ENCODE measurements around the gene KLK4.
"Not testable (repeated sequence)": the region's sequence is repeated elsewhere in the genome, so short reads cannot be mapped to it uniquely, and the experiment has no call there.

KLK4 gene

DNA sequence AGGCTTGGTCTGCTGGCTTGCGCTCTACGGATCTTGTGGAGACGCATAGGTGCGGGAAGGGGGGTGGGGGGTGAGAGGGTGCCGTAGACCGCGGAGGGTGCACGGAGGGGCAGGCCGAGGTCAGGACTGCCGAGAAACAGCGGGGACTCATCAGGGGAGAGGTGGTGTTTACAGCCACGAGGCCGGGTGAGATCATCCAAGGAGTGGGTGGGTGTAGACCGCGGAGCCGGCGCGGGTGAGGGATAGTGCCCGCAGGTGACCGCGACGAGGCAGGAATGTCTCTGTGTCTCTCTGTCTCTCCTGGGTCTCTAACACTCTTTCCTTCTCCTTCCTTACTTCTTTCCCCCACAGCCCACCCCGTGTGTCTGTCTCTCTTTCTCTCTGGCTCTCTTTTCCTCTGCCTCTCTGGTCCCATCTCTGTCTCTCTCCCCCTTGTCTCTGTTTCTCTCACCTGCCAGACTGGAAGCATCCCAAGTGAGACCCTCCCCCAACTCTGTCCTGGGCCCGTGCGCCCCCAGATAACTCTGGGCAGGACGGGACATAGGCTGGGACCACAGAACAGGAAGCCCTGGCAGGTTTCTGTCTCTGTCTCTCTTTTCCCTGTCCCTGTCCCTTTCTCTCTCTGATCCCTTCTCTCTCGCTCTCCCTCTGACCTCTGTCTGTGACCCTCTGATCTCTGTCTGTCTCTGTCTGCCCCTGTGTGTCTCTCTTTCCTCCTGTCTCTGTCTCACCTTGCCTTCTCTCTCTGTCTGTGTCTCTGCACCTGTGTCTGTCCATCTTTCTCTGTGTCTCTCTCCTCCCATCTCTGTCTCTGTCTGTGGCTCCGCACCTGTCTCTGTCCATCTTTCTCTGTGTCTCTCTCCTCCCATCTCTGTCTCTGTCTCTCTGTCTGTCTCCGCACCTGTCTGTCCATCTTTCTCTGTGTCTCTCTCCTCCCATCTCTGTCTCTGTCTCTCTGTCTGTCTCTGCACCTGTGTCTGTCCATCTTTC is 1.8 kb upstream of the KLK4 start:
- DNase-seq = no peak

DNA sequence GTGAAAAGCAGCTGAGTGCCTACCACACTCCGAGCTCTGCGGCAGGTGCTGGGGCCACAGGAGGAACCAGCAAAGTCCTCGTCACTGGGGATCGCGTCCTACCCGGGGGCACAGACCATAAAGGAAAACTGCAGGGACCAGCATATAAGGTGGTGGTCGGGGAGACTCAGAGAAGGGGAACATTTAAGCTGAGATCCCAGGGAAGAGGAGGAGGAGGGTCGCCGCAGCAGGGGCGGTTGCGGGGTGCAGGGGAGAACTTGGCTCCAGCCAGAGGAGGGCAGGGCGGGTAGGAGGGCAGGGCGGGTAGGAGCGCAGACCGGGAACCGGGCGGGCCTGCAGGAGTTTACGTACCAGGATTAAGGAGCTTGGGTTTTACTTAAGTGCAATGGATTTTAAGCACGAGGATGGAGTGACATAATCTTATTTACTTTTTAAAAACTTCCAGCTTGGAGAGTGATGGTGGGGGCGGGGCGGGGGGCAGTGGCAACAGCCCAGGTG is 956 bp upstream of the KLK4 start:
- DNase-seq = no peak

DNA sequence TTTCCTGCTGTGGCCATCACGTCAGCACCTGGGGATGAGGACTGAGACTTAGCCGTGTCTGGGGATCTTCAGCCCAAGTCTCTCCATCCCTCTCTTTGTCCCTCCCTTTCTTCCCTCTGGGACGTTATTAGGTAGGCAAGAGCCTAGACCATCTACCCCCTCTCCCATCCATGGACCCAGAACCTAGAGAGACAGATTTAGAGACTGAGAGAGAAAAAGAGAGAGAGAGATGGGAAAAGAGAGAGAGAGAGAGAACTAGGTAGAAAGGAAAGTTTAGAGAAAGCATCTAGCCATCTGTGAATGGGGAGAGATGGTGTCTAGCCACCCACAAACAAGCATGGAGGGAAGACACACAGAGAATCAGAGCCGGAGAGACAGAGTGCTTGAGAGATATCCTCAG is 473 bp downstream of the KLK4 start:
- DNase-seq = no peak

DNA sequence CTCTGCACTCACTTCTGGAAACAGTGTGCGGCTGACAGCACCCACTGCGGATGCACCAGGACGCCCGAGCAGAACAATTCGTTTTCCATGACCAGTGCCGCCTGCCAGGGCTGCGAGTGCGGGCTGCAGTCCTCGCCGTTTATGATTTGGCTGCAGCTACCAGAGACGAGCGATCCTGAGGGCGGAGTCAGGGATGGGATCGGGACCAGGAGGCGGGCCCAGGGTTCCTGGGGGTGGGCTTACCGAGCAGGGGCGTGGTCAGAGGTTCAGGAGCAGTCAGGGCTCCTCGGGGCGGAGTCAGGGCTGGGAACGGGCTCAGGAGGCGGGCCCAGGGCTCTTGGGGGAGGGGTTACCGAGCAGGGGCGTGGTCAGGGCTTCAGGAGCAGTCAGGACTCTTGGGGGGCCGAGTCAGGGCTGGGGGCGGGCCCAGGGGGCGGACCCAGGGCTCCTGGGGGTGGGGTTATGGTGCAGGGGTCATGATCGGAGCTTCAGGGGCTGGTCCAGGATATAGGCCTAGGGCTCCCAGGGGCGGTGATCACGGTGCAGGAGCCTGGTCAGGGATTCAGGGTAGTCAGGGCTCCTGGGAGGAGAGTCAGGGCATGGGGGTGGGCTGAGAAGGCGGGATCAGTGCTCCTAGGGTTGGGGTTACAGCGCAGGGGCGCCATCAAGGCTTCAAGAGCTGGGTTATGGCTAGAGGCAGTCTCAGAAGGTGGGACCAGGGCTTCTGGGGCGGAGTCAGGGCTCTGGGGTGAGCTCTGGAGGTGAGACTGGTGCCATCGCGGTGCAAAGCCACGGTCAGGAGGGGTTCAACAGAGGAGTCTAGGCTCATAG is 1.7 kb downstream of the KLK4 start:
- no peak for DNase-seq

DNA sequence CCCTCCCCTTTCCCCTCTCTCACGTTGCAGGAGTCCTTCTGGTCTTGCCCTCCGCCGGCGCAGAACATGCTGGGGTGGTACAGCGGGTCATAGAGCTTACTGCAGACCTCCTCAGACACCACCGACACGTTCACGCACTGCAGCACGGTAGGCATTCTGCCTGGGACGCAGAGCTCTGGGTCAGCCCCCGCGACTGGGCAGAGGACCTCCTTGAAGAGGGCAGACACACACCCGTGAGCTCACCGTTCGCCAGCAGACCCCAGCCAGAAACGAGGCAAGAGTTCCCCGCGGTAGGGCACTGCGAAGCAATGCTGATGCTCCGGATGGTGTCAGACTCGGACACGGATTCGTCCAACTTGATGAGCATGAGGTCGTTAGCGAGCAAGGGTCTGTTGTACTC is 2.9 kb downstream of the KLK4 start:
- no peak for DNase-seq

DNA sequence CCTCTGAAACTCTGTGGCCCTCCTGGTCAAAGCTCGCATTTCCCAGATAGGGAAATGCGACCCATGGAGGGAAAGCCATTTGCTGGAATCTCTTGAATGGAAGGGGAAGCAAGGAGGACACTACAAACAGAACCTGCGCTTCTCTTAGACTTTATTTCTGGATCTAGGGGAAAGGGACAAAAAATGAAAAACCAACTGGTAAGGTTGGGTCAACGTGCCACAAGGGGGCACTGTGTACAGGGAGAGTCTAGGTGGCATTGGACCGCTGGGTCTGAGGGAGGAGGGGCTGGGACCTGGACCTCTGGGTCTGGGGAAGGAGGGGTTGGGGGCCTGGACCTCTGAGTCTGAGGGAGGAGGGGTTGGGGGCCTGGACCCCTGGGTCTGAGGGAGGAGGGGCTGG is 5.0 kb downstream of the KLK4 start:
- no peak for DNase-seq

DNA sequence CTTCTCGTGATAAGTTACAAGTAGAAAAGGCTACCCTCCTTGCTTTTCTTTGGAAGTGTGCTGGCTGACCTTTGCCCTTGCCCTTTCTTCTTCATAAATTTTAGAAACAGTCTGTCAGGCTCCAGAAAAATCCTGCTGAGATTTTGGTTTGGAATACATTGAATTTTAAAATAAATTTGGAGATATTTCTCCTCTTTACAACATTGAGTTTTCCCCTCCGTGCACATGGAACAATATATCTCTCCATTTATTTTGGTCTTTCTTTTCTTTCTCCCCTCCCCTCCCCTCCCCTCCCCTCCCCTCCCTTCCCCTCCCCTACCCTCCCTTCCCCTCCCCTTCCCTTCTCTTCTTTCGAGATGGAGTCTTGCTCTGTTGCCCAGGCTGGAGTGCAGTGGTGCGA is 8.6 kb downstream of the KLK4 start:
- no peak for DNase-seq

DNA sequence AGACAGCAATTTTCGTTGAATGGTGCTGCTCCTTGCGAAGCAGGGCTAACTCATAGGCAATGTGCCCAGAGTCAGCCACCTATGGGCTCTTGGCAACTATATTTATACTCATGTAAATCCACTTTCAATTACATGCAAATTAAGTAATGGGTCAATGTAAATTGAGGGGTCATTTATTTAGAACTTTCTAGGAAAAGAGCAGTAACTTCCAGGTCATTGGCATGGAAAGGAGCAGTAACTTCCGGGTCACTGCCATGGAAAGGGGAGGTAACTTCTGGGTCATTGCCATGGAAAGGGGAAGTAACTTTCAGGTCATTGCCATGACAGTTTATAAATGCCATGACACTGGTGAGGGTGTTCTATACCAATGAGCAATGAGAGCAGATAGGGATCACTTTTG is 11.6 kb downstream of the KLK4 start:
- no peak for DNase-seq

DNA sequence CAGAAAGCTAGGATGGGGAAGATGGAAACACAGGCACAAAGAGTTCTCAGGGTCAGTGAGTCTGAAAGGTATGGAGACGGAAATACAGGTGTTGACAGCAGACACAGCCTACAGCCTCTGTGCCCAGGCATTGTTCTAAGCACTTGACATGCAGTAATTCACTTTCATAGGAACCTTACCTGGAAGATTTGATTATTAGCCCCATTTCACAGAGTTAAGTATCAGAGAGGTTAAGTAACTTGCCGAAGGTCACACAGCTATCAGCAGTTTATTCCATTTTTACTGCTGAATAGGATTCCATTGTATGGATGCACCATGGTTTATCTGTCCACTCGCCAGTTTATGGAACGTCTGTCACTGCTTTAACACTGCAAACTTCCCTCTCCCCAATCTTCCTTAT is 13.2 kb downstream of the KLK4 start:
- DNase-seq = no peak

DNA sequence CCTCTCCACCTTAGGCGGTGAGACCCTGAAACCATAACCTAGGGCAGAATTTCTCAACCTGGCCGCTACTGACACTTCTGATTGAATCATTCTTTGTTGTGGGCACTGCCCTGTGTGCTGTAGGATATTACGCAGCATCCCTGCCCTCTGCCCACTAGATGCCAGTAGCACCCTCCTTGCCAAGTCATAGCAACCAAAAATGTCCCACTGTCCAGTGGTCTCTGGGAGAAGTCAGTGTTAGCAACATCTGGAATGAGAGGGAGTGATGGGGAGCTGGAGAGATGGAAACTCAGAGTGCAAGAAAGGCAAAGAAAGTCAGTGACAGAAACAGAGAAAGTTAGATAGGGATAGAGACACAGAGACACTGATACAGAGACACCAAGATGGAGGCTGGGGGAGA is 13.6 kb downstream of the KLK4 start:
- no peak for DNase-seq

DNA sequence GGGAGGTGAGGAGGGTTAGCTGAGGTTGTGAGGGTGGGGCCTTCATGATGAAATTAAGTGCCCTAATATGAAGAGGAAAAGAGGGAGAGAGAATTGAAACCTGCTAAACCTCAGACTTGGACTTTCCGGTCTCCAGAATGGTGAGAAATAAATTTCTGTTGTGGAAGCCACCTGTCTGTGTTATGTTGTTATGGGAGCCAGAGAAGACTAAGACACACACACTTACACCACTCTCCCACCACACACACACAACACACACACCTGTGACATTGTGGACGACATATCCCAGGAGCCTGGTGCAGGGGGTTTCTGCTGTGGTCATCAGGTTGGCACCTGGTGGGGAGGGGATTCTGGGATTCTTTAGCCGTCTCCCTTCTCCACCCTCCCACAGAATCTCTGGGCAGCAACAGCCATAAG is 14.0 kb downstream of the KLK4 start:
- no peak for DNase-seq

DNA sequence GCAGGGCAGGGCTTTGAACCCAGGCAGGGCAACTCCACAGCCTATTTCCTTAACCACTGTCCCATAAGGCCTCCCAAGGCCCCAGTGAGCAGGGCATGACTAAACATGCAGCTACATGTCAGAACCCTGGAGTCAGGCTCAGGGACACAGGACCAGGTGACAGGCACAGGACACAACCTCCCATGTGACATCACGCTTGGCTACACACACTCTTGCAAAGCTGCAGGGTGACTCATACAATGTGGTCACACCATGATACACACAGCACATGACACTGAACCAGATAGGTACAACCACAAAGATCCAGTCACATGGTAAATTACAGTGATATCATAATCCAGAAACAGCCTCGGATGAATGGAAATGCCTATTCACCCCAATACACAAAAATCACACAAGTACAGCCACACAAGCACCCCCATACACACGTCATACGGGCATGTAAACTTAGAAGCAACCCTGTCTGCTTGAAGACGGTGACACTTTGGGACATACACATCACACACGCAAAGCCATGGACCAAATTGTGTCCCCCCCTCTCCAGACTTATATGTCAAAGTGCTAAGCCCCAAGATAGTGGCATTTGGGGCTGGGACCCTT is 14.5 kb downstream of the KLK4 start:
- no peak for DNase-seq

DNA sequence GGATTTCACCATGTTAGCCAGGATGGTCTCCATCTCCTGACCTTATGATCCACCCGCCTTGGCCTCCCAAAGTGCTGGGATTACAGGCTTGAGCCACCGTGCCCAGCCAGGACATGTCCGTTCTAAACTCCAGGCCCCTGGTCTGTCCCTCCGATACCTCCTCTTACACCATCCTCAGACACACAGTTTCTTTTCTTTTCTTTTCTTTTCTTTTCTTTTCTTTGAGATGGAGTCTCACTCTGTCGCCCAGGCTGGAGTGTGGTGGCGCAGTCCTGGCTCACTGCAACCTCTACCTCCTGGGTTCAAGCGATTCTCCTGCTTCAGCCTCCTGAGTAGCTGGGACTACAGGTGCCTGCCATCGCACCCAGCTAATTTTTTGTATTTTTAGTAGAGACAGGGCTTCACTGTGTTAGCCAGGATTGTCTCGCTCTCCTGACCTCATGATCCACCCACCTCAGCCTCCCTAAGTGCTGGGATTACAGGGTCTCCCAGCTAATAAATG is 15.1 kb downstream of the KLK4 start:
- not testable (repeated sequence) for DNase-seq

DNA sequence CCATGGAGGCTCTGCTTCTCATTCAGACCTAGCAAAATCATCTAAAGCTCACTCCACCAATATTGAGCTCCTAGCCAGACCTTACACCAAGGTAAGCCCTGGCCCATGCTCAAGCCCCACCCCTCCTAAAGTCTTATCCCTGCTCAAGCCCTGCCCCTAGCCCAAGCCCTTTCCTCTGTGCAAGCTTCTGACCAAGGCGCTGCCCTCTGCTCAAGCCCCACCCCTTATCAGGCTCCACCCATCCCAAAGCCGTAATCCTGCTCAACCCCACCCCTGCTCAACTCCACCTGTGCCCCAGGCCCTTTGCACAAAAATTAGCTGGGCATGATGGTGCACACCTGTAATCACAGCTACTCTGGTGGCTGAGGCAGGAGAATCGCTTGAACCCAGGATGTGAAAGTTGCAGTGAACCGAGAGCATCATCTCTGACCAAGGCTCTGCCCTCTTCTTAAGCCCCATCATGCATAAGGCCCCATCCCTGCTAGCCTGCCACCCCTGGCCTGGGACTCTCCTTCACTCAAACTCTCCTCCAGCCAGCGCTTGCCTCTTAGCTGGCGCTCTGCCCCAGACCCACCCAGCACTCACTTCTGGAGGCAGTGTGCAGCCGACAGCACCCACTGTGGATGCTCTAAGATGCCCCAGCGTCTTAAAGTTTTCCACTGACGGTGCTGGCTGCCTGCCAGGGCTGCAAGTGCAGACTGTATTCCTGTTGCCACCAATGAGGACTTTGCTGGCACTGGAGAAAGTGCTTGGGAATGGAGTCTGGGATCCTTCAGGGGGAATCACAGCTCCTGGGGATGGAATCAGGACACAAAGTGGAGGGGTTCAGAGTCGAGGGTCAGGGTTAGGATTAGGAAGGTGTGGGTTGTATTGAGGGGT is 16.5 kb downstream of the KLK4 start:
- no peak for DNase-seq

DNA sequence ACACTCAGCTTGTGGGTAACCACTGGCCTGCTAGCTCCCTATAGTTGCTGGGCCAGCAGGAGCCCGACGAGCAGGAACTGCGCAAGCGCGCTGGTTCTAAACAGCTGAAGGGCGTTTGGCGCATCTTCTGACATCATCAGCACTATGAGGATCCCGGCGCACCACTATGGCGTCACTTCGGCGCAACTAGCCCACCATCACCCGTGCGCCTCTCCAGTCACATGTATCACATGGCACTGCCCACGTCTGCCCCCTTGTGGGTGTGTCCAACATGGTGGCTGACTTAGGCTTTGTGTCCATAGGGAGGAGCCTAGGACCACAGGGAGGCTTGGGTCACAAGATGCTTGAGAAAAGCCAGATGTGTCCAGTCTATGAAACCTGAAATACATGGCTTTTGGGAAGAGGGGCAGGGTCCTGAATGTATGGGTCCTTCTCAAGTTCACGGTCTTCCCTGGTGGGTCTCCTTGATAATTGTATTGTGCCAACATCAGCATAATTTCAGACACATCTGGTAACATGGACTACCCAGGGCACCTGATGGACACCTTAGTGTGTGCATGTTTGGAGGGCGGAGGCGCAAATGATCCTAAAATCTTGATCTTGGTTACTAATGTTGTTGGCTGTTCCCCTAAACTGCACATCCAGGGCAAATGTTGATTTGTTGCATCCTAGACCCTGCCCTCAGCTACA is 18.0 kb downstream of the KLK4 start:
- DNase-seq = no peak

DNA sequence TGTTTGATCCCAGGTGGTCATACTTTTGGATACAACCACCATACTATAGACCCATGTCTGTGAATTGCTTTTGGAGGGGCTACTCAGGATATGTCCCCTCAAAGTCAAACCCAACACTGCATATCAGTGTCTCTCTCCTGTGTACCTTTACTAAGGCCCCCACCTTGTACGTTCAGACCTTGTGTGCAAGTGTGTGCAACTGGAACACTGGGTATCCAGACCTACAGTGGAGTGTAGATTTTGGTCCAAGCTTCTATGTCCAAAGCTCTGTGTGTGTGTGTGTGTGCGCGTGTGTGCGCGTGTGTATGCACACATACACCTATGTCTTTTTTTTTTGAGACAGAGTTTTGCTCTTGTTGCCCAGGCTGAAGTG is 20.0 kb downstream of the KLK4 start:
- DNase-seq = no peak

DNA sequence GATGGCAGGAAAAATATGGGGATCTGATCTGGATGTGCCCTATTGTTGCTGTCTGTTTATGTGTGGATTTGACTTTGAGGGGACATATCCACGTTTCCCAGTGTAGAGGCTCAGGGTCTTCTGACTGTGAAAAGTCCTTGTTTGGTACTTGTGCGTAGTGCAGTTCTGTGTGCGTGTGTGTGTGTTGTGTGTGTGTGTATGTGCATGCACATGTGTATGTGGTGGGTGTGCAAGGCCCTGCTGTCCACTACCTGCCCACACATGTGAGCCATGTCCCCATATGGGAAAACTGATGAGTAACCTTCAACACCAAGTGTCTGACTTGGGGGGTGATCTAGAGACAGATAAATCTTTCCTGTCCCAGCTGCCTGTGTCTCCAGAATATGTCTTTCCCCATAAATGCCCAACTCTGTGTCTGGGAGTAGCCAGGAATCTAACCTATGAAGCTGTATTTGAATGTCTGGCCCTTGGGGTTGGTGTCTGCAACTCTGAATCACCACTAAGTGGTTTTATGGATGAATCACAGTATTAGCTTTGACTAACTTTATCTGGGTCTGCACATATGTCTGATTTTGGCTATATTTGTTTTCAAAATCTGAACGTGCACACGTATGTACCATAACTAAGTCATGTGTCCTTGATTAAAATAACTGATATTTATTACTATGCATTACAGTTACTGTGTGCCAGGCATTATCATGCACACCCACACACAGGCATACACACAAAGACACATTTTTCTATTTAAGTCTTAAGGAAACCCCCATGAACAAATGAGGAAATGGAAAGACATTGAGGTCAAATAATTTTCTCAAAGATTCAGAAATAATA is 20.6 kb downstream of the KLK4 start:
- DNase-seq = no peak

DNA sequence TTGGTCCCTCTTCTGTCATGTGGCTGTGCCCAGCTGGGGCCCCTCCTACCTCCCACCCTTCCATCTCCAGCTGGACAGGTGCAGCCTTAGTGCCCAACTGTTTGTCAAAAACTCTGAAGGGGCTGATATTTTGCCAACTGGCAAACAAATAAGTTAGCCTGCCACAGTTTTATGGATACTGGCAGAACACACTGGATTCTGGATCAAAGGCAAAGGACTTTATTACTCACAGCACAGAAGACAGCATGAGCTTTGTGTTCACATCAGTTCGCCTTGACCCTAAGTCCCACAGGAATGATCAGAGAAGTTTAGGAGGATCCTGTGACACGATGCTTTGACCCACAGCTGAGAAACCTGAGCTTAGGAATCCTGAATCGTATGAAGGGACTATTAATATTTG is 21.6 kb downstream of the KLK4 start:
- DNase-seq = no peak

DNA sequence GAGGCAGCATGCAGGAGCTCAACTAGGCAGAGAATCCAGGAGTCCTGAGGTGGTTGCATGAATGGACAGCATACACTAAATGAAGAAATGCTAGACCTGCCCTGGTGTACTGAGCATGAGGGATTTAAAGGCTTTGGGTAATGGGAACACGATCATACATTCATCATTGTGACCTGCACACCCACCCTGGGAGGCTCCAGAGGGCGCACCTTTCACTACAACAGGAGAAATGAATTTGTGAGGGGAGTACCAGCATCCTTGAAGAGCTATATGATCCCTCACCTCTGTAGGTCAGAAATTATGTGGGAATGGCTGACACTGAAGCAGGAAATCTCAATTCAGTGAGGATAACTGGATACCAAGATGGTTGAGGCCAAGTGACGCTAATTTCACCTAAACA is 29.0 kb downstream of the KLK4 start:
- DNase-seq = no peak

DNA sequence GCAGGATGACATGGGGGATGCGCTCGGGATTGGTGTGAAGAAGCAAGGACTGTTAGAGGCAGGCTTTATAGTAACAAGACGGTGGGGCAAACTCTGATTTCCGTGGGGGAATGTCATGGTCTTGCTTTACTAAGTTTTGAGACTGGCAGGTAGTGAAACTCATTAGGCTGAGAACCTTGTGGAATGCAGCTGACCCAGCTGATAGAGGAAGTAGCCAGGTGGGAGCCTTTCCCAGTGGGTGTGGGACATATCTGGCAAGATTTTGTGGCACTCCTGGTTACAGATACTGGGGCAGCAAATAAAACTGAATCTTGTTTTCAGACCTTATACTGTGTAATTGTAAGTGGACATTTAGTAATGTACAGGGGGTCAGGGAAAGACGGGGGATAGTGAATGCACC is 31.0 kb downstream of the KLK4 start:
- no peak for DNase-seq

DNA sequence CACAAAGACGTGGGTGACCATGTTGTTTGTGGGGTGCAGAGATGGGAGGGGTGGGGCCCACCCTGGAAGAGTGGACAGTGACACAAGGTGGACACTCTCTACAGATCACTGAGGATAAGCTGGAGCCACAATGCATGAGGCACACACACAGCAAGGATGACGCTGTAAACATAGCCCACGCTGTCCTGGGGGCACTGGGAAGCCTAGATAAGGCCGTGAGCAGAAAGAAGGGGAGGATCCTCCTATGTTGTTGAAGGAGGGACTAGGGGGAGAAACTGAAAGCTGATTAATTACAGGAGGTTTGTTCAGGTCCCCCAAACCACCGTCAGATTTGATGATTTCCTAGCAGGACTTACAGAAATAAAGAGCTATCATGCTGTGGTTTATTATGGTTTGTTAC is 32.3 kb downstream of the KLK4 start:
- no peak for DNase-seq

All from activated effector memory CD4-positive, alpha-beta T cell treated with Interleukin-2 at 50 U/mL for 16 hours (primary cell).